ENCODE results near the gene PNRC1.

PNRC1 gene

GRCh38 chr6:89117211-89118108 lies 36.9 kb downstream of the PNRC1 start, which contains the start of gene SRSF12:
Gene SRSF12 (minus strand): TSS chr6:89118071. CDS start chr6:89117887, 184 bp downstream.
- Histone ChIP-seq H3K4me3 (ENCODE audit: low read depth in 1 of 2, low read length in 2 of 2) (no peak within 1 kb of the TSS), H3K9me3 (ENCODE audit: insufficient read depth, low read length, severe bottlenecking) (no peaks in the 10 kb centered on the region), H3K9ac (ENCODE audit: low read depth, low read length) (no peak within 1 kb of the TSS), H3K4me1 (ENCODE audit: insufficient read depth, low read length) (no peaks in the 10 kb centered on the region), H3K27me3 (ENCODE audit: insufficient read depth, low read length, poor library complexity) (no peaks in the 10 kb centered on the region), H3K79me2 (ENCODE audit: insufficient read depth, low read length) (no peaks in the 10 kb centered on the region), H2AFZ (ENCODE audit: low read depth, low read length) (no peak within 1 kb of the TSS), H3K27ac (ENCODE audit: low read length) (no peak within 1 kb of the TSS), H4K20me1 (ENCODE audit: insufficient read depth, low read length) (no peaks in the 10 kb centered on the region), H3K36me3 (ENCODE audit: insufficient read depth, low read length) (no peaks in the 10 kb centered on the region), H3K4me2 (ENCODE audit: insufficient read depth, low read length) (no peak within 1 kb of the TSS)
- ATAC-seq (ENCODE audit: insufficient read depth, low read depth) (no peak), DNase-seq (no peak)
- TF ChIP-seq EZH2 (IDR thresholded peaks at IDR 0.05; ENCODE audit: borderline replicate concordance, low read depth, low read length, severe bottlenecking) (no peak), CTCF (IDR thresholded peaks at IDR 0.05; ENCODE audit: borderline replicate concordance, extremely low read depth, low read length, poor library complexity, severe bottlenecking) (no peak)

- ATAC-seq (ENCODE audit: insufficient read depth, low read depth) (peak; percentile 50; the same call in 2 of the 3 replicates), DNase-seq (no peak)
- H3K79me2 ChIP-seq (ENCODE audit: insufficient read depth, low read length): no peaks in the 10 kb centered on the region
- no peak overlapping the region for H3K9ac ChIP-seq (ENCODE audit: low read depth, low read length)
- H3K9me3 ChIP-seq (ENCODE audit: insufficient read depth, low read length, severe bottlenecking): no peaks in the 10 kb centered on the region
- H3K4me1 ChIP-seq (ENCODE audit: insufficient read depth, low read length): no peaks in the 10 kb centered on the region
- H3K4me2 ChIP-seq (ENCODE audit: insufficient read depth, low read length): no peak overlapping the region
- H2AFZ ChIP-seq (ENCODE audit: low read depth, low read length): no peak overlapping the region
- TF ChIP-seq EZH2 (IDR thresholded peaks at IDR 0.05; ENCODE audit: borderline replicate concordance, low read depth, low read length, severe bottlenecking): no peak
- no peak for TF ChIP-seq CTCF (IDR thresholded peaks at IDR 0.05; ENCODE audit: borderline replicate concordance, extremely low read depth, low read length, poor library complexity, severe bottlenecking)
- no peaks in the 10 kb centered on the region for H3K36me3 ChIP-seq (ENCODE audit: insufficient read depth, low read length)
- no peaks in the 10 kb centered on the region for H3K27me3 ChIP-seq (ENCODE audit: insufficient read depth, low read length, poor library complexity)
- no peaks in the 10 kb centered on the region for H4K20me1 ChIP-seq (ENCODE audit: insufficient read depth, low read length)
- no peak overlapping the region for H3K4me3 ChIP-seq (ENCODE audit: low read depth in 1 of 2, low read length in 2 of 2)
- no peak overlapping the region for H3K27ac ChIP-seq (ENCODE audit: low read length)
Measured at GRCh38 chr6:89118931-89119330, 38.4 kb downstream of the PNRC1 start.

GRCh38 chr6:89120371-89120770 lies 39.8 kb downstream of the PNRC1 start:
- Histone ChIP-seq H2AFZ (ENCODE audit: low read depth, low read length) (no peak overlapping the region), H3K4me1 (ENCODE audit: insufficient read depth, low read length) (no peaks in the 10 kb centered on the region), H3K9me3 (ENCODE audit: insufficient read depth, low read length, severe bottlenecking) (no peaks in the 10 kb centered on the region), H3K79me2 (ENCODE audit: insufficient read depth, low read length) (no peaks in the 10 kb centered on the region), H3K9ac (ENCODE audit: low read depth, low read length) (no peak overlapping the region), H3K27me3 (ENCODE audit: insufficient read depth, low read length, poor library complexity) (no peaks in the 10 kb centered on the region), H3K36me3 (ENCODE audit: insufficient read depth, low read length) (no peaks in the 10 kb centered on the region), H3K4me2 (ENCODE audit: insufficient read depth, low read length) (no peak overlapping the region), H3K27ac (ENCODE audit: low read length) (no peak overlapping the region), H3K4me3 (ENCODE audit: low read depth in 1 of 2, low read length in 2 of 2) (no peak overlapping the region), H4K20me1 (ENCODE audit: insufficient read depth, low read length) (no peaks in the 10 kb centered on the region)
- TF ChIP-seq CTCF (IDR thresholded peaks at IDR 0.05; ENCODE audit: borderline replicate concordance, extremely low read depth, low read length, poor library complexity, severe bottlenecking): no peak
- no peak for ATAC-seq (ENCODE audit: insufficient read depth, low read depth)
- DNase-seq: no peak

Data from DND-41 (cell line).